ENCODE data around the gene GARIN5A.
"Not testable (repeated sequence)": the region's sequence is repeated elsewhere in the genome, so short reads cannot be mapped to it uniquely, and the experiment has no call there.

GARIN5A gene

GRCh38 chr19:50461066-50461875, 15.4 kb downstream of the GARIN5A start:
- peak; percentile 78 for DNase-seq

GRCh38 chr19:50460161-50460765, 16.4 kb downstream of the GARIN5A start:
- DNase-seq = no peak

- DNase-seq = no peak
These were observed 17.0 kb downstream of the GARIN5A start for GRCh38 chr19:50459638-50460037.

GRCh38 chr19:50459067-50459456, 17.6 kb downstream of the GARIN5A start:
- DNase-seq = no peak

- DNase-seq = no peak
These were observed 18.1 kb downstream of the GARIN5A start for GRCh38 chr19:50458396-50459066.

GRCh38 chr19:50457300-50457699, 19.3 kb downstream of the GARIN5A start:
- no peak for DNase-seq

GRCh38 chr19:50455992-50456391, 20.7 kb downstream of the GARIN5A start:
- DNase-seq = no peak

GRCh38 chr19:50453243-50453642, 23.4 kb downstream of the GARIN5A start:
- DNase-seq = no peak

- no peak for DNase-seq
These were observed 25.5 kb downstream of the GARIN5A start for GRCh38 chr19:50451223-50451534.

GRCh38 chr19:50450369-50451222, 26.1 kb downstream of the GARIN5A start:
- no peak for DNase-seq

GRCh38 chr19:50449236-50449899, 27.3 kb downstream of the GARIN5A start:
- no peak for DNase-seq

- no peak for DNase-seq
These were observed 28.9 kb downstream of the GARIN5A start for GRCh38 chr19:50447750-50448149.

GRCh38 chr19:50447053-50447452, 29.6 kb downstream of the GARIN5A start:
- DNase-seq = no peak

GRCh38 chr19:50444059-50444458, 32.6 kb downstream of the GARIN5A start:
- no peak for DNase-seq

GRCh38 chr19:50439130-50439529, 37.5 kb downstream of the GARIN5A start:
- DNase-seq = not testable (repeated sequence)

- DNase-seq = no peak
These were observed 38.7 kb downstream of the GARIN5A start for GRCh38 chr19:50437862-50438449.

GRCh38 chr19:50435627-50436026, 41.0 kb downstream of the GARIN5A start:
- DNase-seq = no peak

- DNase-seq = no peak
These were observed 41.4 kb downstream of the GARIN5A start for GRCh38 chr19:50435221-50435620.

- no peak for DNase-seq
These were observed 42.1 kb downstream of the GARIN5A start for GRCh38 chr19:50434525-50434924.

GRCh38 chr19:50433201-50434180, 43.2 kb downstream of the GARIN5A start:
- DNase-seq = no peak

All from activated CD8-positive, alpha-beta memory T cell treated with anti-CD3 and anti-CD28 coated beads, Interleukin-2, amount 50 U/mL, for 48 hours (primary cell).